Measurements from ENCODE around the gene BMPR2. TPM values are rescaled to one million over a fixed set of nuclear protein-coding genes. Genes with fewer than 3 reads are reported as not detected.

Gene BMPR2
- total and polyA plus RNA-seq, 2 of the 8 experiments (the other 6 are each of a cell fraction or from before 2014, with no cell fraction given), result 5.5 to 19.8 TPM

- TF ChIP-seq NANOG (IDR thresholded peaks at IDR 0.05; ENCODE audit: insufficient read depth, low read depth, low read length, poor library complexity, severe bottlenecking), result no peak
- TF ChIP-seq, protein P1, sequence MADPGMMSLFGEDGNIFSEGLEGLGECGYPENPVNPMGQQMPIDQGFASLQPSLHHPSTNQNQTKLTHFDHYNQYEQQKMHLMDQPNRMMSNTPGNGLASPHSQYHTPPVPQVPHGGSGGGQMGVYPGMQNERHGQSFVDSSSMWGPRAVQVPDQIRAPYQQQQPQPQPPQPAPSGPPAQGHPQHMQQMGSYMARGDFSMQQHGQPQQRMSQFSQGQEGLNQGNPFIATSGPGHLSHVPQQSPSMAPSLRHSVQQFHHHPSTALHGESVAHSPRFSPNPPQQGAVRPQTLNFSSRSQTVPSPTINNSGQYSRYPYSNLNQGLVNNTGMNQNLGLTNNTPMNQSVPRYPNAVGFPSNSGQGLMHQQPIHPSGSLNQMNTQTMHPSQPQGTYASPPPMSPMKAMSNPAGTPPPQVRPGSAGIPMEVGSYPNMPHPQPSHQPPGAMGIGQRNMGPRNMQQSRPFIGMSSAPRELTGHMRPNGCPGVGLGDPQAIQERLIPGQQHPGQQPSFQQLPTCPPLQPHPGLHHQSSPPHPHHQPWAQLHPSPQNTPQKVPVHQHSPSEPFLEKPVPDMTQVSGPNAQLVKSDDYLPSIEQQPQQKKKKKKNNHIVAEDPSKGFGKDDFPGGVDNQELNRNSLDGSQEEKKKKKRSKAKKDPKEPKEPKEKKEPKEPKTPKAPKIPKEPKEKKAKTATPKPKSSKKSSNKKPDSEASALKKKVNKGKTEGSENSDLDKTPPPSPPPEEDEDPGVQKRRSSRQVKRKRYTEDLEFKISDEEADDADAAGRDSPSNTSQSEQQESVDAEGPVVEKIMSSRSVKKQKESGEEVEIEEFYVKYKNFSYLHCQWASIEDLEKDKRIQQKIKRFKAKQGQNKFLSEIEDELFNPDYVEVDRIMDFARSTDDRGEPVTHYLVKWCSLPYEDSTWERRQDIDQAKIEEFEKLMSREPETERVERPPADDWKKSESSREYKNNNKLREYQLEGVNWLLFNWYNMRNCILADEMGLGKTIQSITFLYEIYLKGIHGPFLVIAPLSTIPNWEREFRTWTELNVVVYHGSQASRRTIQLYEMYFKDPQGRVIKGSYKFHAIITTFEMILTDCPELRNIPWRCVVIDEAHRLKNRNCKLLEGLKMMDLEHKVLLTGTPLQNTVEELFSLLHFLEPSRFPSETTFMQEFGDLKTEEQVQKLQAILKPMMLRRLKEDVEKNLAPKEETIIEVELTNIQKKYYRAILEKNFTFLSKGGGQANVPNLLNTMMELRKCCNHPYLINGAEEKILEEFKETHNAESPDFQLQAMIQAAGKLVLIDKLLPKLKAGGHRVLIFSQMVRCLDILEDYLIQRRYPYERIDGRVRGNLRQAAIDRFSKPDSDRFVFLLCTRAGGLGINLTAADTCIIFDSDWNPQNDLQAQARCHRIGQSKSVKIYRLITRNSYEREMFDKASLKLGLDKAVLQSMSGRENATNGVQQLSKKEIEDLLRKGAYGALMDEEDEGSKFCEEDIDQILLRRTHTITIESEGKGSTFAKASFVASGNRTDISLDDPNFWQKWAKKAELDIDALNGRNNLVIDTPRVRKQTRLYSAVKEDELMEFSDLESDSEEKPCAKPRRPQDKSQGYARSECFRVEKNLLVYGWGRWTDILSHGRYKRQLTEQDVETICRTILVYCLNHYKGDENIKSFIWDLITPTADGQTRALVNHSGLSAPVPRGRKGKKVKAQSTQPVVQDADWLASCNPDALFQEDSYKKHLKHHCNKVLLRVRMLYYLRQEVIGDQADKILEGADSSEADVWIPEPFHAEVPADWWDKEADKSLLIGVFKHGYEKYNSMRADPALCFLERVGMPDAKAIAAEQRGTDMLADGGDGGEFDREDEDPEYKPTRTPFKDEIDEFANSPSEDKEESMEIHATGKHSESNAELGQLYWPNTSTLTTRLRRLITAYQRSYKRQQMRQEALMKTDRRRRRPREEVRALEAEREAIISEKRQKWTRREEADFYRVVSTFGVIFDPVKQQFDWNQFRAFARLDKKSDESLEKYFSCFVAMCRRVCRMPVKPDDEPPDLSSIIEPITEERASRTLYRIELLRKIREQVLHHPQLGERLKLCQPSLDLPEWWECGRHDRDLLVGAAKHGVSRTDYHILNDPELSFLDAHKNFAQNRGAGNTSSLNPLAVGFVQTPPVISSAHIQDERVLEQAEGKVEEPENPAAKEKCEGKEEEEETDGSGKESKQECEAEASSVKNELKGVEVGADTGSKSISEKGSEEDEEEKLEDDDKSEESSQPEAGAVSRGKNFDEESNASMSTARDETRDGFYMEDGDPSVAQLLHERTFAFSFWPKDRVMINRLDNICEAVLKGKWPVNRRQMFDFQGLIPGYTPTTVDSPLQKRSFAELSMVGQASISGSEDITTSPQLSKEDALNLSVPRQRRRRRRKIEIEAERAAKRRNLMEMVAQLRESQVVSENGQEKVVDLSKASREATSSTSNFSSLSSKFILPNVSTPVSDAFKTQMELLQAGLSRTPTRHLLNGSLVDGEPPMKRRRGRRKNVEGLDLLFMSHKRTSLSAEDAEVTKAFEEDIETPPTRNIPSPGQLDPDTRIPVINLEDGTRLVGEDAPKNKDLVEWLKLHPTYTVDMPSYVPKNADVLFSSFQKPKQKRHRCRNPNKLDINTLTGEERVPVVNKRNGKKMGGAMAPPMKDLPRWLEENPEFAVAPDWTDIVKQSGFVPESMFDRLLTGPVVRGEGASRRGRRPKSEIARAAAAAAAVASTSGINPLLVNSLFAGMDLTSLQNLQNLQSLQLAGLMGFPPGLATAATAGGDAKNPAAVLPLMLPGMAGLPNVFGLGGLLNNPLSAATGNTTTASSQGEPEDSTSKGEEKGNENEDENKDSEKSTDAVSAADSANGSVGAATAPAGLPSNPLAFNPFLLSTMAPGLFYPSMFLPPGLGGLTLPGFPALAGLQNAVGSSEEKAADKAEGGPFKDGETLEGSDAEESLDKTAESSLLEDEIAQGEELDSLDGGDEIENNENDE (IDR thresholded peaks at IDR 0.05; ENCODE audit: insufficient replicate concordance, low read length), result no peak
These were observed 11.6 kb downstream of the BMPR2 start (continued) for GRCh38 chr2:202387608-202388342.
